GM12801 (cell line): ENCODE data around the gene DKKL1.

ENCODE experiments used
- TF ChIP-seq, protein P1 (sequence below): IDR thresholded peaks from one replicate; pipeline ENCODE4 v1.5.1; 2011; ENCODE audit warnings: control low read depth; ENCODE audit not compliant: insufficient read length; ENCODE audit errors: extremely low read depth

DKKL1 gene

DNA sequence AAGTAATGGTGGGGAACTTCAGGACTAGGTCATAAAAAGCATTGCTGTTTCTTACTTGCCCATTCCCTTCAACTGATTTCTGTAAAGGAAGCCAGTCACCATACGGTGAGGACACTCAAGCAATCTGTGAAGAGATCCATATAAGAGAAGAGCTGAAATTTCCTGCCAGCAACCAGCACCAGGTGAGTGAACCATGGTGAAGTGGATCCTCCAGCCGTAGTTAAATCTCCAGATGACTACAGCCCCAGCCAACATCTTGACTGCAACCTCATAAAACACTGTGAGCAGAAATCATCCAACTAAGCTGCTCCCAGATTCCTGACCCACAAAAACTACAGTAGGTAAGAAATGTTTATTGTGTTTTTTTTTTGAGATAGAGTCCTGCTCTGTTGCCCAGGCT is 34.9 kb upstream of the DKKL1 start:
- TF ChIP-seq, protein P1, sequence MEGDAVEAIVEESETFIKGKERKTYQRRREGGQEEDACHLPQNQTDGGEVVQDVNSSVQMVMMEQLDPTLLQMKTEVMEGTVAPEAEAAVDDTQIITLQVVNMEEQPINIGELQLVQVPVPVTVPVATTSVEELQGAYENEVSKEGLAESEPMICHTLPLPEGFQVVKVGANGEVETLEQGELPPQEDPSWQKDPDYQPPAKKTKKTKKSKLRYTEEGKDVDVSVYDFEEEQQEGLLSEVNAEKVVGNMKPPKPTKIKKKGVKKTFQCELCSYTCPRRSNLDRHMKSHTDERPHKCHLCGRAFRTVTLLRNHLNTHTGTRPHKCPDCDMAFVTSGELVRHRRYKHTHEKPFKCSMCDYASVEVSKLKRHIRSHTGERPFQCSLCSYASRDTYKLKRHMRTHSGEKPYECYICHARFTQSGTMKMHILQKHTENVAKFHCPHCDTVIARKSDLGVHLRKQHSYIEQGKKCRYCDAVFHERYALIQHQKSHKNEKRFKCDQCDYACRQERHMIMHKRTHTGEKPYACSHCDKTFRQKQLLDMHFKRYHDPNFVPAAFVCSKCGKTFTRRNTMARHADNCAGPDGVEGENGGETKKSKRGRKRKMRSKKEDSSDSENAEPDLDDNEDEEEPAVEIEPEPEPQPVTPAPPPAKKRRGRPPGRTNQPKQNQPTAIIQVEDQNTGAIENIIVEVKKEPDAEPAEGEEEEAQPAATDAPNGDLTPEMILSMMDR: no peak

- TF ChIP-seq, protein P1: no peak
Observed at GRCh38 chr19:49331616-49332055, 32.0 kb upstream of the DKKL1 start.

GRCh38 chr19:49333418-49333805 is 30.3 kb upstream of the DKKL1 start:
- TF ChIP-seq, protein P1: no peak

DNA sequence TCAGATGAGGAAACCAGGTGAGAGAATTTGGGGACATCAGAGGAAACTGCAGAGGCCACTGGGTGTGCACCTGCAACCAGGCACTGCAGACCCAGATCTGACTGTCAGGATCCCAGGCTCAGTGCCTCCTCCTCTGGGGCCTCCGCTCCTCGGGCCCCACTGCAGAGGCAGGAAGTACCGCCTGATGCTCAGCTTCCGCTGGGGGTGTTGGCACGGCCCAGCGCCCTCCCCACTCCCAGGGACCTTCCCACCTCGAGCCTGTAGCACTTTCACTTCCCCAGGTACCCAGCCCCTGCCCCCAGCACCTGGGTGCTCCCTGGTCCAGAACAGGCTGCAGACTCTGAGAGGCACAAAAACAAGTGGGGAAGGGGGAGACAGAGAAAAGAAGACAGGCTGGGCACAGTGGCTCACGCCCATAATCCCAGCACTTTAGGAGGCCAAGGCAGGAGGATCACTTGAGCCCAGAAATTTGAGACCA is 29.8 kb upstream of the DKKL1 start:
- TF ChIP-seq, protein P1: no peak

GRCh38 chr19:49335071-49335783 is 28.4 kb upstream of the DKKL1 start, which contains the start of gene CD37:
TSS of gene CD37 (plus strand) at chr19:49335406. CDS start at chr19:49335541, 135 bp downstream.
- TF ChIP-seq, protein P1: no peak

- TF ChIP-seq, protein P1: no peak
Observed at GRCh38 chr19:49335784-49336481, 27.7 kb upstream of the DKKL1 start.

DNA sequence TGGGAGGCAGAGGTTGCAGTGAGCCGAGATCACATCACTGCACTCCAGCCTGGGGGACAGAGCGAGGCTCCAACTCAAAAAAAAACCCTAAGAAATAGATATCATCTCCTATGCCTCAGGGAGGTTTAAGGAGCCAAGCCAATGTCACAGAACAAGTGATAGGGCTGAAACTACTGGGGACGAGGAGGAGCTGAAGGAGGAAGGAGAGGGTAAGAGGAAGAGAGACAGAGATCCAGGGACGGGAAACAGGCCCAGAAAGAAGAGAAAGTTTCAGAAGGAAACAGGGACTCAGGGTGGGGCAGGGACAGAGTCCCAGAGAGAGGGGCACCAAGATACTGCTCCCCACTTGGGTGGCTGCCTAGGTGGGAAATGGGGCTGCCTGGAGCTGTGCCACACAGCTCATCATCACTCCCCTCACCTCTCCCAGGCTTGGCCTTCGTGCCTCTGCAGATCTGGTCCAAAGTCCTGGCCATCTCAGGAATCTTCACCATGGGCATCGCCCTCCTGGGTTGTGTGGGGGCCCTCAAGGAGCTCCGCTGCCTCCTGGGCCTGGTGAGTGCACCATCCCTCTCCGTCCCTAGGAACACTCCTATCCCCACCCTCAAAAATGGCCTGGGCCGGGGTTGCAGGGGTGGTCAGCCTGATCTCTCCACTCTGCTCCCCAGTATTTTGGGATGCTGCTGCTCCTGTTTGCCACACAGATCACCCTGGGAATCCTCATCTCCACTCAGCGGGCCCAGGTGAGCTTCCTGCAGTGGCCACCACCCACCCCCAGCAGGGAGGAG is 27.0 kb upstream of the DKKL1 start:
- TF ChIP-seq, protein P1: no peak
